Tibial artery (tissue), 4 donors: ENCODE results near the gene OSBPL1A.

Experiments
- DNase-seq, 2 donors: peaks; one replicate each; pipeline ENCODE4 v3.0.0-alpha.2; 2019
- H3K27ac ChIP-seq, 2 donors: fragments of 200-600 bp; sonication (generic) in 1 of 2; 1 replicate in 1 of 2; 2 replicates in 1 of 2; pipeline ENCODE4 v1.5.1; 2018 to 2019; ENCODE audit warnings: mild to moderate bottlenecking in 1 of 2
- H3K27me3 ChIP-seq, 2 donors: fragments of 200-600 bp; sonication (generic) in 1 of 2; one replicate each; pipeline versions ENCODE4 v1.5.1 to v1.6.0; 2016 to 2019
- H3K36me3 ChIP-seq, 3 donors: fragments of 200-600 bp; sonication (generic) in 2 of 3; one replicate each; pipeline ENCODE4 v1.5.1; 2016 to 2019; ENCODE audit warnings: mild to moderate bottlenecking in 2 of 3
- H3K4me1 ChIP-seq, 4 donors: fragments of 200-600 bp; sonication (generic) in 2 of 4; 1 replicate in 3 of 4; 2 replicates in 1 of 4; pipeline ENCODE4 v1.5.1; 2016 to 2019
- H3K4me3 ChIP-seq, 2 donors: fragments of 200-600 bp; sonication (generic) in 1 of 2; 1 replicate in 1 of 2; 2 replicates in 1 of 2; pipeline ENCODE4 v1.5.1; 2018 to 2019; ENCODE audit warnings: mild to moderate bottlenecking in 2 of 2
- H3K9me3 ChIP-seq, 3 donors: fragments of 200-600 bp; sonication (generic) in 1 of 3; one replicate each; pipeline ENCODE4 v1.5.1; 2016 to 2019
- CTCF ChIP-seq, 2 experiments: fragments of 200-600 bp in 1 of 2; fragments of 450-650 bp in 1 of 2; IDR thresholded peaks; one replicate each; pipeline ENCODE4 v1.5.1; 2017 to 2019; ENCODE audit warnings: antibody characterized with exemption in 2 of 2, mild to moderate bottlenecking in 1 of 2, moderate library complexity in 1 of 2
- intact Hi-C: fragments of 100-400 bp; cut with DNase I; formaldehyde crosslinking; loops from one replicate; pipeline ENCODE4 v1.15.0; 2023; ENCODE audit warnings: low total_unique reads

The OSBPL1A gene

GRCh38 chr18:24248359-24248758 is 149.3 kb downstream of the OSBPL1A start:
- Histone ChIP-seq H3K27ac (no peak overlapping the region), H3K9me3 (no peaks in the 10 kb centered on the region), H3K27me3 (no peaks in the 10 kb centered on the region), H3K36me3 (no peaks in the 10 kb centered on the region), H3K4me1 (peaks cover 0 to 17% (median under 1%) of the 10 kb centered on the region in 4 donors), H3K4me3 (no peak overlapping the region)
- no peak for DNase-seq
- intact Hi-C loops: no loop called here
- TF ChIP-seq CTCF (IDR thresholded peaks at IDR 0.05): no peak

GRCh38 chr18:24246143-24246542 is 151.5 kb downstream of the OSBPL1A start:
- Histone ChIP-seq H3K36me3 (no peaks in the 10 kb centered on the region), H3K4me3 (no peak overlapping the region), H3K9me3 (no peaks in the 10 kb centered on the region), H3K27me3 (no peaks in the 10 kb centered on the region), H3K4me1 (peaks cover 0 to 6% (median 2%) of the 10 kb centered on the region in 4 donors), H3K27ac (no peak overlapping the region)
- no peak for TF ChIP-seq CTCF (IDR thresholded peaks at IDR 0.05)
- DNase-seq: no peak
- intact Hi-C loops: no loop called here

- Histone ChIP-seq H3K36me3 (no peaks in the 10 kb centered on the region), H3K27me3 (no peaks in the 10 kb centered on the region), H3K4me3 (no peak overlapping the region), H3K4me1 (peaks cover 0 to 8% (median 2%) of the 10 kb centered on the region in 4 donors), H3K27ac (no peak overlapping the region), H3K9me3 (no peaks in the 10 kb centered on the region)
- no peak for TF ChIP-seq CTCF (IDR thresholded peaks at IDR 0.05)
- intact Hi-C loops: no loop called here
- DNase-seq: no peak
Observed at GRCh38 chr18:24244698-24245097, 152.9 kb downstream of the OSBPL1A start.

- no peak for DNase-seq
- no peak for TF ChIP-seq CTCF (IDR thresholded peaks at IDR 0.05)
- Histone ChIP-seq H3K36me3 (peaks cover 0 to 6% (median 3%) of the 10 kb centered on the region in 3 donors), H3K27ac (no peak overlapping the region), H3K4me1 (peaks cover 0 to 18% (median 2%) of the 10 kb centered on the region in 4 donors), H3K27me3 (no peaks in the 10 kb centered on the region), H3K9me3 (no peaks in the 10 kb centered on the region), H3K4me3 (no peak overlapping the region)
- intact Hi-C loops: no loop called here
Observed at GRCh38 chr18:24243677-24244076, 153.9 kb downstream of the OSBPL1A start.

- intact Hi-C loops: no loop called here
- DNase-seq: no peak
- peaks cover 20 to 42% (median 22%) of the 10 kb centered on the region in 3 donors for H3K36me3 ChIP-seq
Observed at GRCh38 chr18:24239341-24239740, 158.3 kb downstream of the OSBPL1A start.

More at GRCh38 chr18:24239341-24239740, 158.3 kb downstream of the OSBPL1A start:
- Histone ChIP-seq H3K4me3 (no peak overlapping the region), H3K9me3 (no peaks in the 10 kb centered on the region), H3K27ac (no peak overlapping the region), H3K27me3 (no peaks in the 10 kb centered on the region), H3K4me1 (peaks cover 0 to 15% (median 2%) of the 10 kb centered on the region in 4 donors)
- TF ChIP-seq CTCF (IDR thresholded peaks at IDR 0.05): no peak
